HG03280 (cell line): ENCODE data around the gene APLP1.
A peak's percentile ranks its signal among the peaks of the same experiment; 100 is the strongest.
"Not testable (repeated sequence)": the region's sequence is repeated elsewhere in the genome, so short reads cannot be mapped to it uniquely, and the experiment has no call there.

Source experiments
- ATAC-seq: cut with Tn5 transposase; IDR thresholded peaks from one replicate; pipeline ENCODE4 v1.9.1; 2021; ENCODE audit warnings: mild to moderate bottlenecking, moderate library complexity; ENCODE audit not compliant: unreplicated experiment

Gene APLP1

DNA sequence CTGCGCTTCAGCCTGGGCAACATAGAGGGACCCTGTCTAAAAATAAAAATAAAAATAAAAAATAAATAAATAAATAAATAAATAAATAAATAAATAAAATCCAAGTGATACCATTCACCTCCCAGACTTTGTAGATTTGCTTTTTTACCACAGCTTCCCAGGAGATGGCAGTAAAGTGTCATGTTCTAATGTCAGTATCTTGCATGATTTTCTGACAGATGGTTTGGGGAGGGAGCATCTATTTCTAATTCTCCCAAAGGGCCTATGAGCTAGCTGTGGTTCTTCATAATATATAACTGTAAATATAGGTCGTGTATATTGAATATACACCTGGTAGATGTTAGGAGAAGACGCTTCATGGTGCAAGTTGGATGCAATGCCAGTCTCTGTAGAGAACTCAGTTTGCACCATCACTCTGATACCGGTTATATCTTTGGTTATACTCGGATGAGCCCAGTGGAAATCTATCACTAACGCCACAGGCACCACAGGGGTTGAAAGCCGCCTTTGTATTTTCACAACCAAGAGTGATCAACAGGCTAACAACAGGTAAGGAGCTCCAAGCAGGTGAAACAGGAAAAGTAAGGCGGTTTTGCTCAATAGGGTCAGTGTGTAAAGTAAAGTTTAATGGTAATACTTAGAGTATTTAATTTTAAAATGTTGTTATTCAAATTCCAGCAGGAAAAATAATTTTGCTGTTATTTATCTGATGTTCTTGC, 13.9 kb downstream of the APLP1 start:
- ATAC-seq, result no peak

DNA sequence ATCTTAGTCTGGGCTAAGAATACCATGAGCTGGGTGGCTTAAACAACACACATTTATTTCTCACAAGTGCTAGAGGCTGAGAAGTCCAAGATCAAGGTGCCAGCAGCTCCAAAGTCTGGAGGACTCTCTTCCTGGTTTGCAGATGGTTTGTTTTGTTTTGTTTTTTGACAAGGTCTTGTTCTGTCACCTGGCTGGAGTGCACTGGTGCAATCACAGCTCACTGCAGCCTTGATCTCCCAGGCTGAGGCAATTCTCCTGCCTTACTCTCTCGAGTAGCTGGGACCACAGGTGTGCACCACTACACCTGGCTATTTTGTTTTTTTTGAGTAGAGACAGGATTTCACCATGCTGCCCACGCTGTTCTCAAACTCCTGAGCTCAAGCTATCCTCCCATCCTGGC, 15.5 kb downstream of the APLP1 start:
- no peak for ATAC-seq

DNA sequence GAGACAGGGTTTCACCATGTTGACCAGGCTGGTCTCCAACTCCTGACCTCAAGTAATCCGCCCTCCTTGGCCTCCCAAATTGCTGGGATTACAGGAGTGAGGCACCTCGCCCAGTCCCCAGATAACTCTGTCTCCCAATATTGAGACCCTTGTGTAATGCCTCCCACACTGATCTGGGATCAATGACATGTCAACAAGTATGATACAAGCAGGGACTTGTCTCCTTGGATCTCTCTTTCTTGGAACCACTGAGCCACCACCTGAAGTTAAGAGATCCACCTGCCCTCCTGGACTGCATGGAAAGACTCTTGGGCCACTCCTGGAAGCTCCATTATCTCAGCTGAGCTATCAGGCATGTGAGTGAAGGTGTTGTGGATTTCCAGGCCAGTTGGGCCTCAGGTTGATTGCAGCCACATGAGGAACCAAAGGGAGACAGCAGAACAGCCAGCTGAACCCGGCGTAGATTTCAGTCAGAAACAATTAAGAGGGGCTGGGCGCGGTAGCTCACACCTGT, 16.9 kb downstream of the APLP1 start:
- ATAC-seq, result no peak

- no peak for ATAC-seq
Observed at GRCh38 chr19:35885904-35886303, 17.5 kb downstream of the APLP1 start.

GRCh38 chr19:35887197-35887596, 18.8 kb downstream of the APLP1 start:
- no peak for ATAC-seq

- no peak for ATAC-seq
Observed at GRCh38 chr19:35888398-35888797, 20.0 kb downstream of the APLP1 start.

GRCh38 chr19:35889370-35890112, 21.2 kb downstream of the APLP1 start:
- no peak for ATAC-seq

- no peak for ATAC-seq
Observed at GRCh38 chr19:35890113-35890650, 21.8 kb downstream of the APLP1 start.

DNA sequence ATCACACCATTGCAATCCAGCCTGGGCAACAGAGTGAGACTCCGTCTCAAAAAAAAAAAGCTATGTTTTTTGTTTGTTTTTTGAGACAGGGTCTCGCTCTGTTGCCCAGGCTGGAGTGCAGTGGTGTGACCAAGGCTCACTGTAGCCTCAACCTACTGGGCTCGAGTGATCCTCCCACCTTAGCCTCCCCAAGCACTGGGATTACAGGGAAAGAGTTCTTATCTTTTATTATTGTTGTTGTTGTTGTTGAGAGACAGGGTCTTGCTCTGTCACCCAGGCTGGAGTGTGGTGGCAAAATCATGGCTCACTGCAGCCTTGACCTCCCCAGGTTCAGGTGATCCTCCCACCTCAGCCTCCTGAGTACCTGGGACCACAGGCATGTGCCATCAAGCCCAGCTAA, 23.4 kb downstream of the APLP1 start:
- ATAC-seq, result not testable (repeated sequence)

DNA sequence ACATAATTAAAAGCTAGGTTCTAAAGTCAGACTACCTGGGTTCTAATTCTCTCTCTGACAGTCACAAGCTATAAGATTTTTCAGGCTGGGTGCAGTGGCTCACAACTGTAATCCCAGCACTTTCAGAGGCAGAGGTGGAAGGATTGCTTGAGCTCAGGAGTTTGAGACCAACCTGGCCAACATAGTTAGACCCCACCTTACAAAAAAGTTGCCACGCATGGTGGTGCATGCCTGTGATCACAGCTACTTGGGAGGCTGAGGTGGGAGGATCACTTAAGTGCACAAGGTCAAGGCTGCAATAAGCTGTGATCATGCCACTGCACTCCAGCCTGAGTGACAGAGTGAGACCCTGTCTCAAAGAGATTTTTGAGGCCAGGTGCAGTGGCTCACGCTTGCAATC, 26.0 kb downstream of the APLP1 start:
- no peak for ATAC-seq

DNA sequence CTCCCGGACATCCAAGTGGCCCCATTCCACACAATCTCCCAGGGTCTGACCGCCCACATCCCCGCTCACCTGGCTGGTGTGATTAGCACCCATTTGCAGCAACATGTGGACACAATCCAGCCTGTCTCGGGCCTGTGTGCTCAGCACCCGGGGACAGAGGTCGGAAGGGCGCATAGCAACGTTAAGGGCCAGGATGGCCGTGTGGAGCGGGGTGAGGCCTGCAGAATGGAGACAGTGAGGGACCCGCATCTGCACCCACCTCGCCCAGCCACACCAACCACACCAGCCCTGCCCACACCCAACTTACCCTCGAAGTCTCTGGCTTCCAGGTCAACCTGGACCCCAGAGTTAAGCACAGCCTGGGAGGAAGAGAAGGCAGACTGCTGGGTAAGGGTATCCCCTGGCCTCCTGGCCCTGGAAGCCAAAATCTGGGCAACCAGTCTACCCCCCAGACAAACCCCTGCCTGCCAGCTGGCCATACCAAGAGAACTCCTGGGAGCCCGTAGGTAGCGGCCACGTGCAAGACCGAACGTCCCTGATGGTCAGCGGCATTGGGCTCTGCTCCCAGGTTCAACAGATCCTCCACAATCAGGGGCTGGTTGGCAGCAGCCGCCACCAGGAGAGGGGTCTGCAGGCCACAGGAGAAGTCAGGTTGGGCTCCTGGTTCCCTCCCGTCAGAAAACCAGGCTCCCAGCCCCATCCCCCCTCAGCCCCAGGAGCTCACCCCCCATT, 27.7 kb downstream of the APLP1 start:
- no peak for ATAC-seq

DNA sequence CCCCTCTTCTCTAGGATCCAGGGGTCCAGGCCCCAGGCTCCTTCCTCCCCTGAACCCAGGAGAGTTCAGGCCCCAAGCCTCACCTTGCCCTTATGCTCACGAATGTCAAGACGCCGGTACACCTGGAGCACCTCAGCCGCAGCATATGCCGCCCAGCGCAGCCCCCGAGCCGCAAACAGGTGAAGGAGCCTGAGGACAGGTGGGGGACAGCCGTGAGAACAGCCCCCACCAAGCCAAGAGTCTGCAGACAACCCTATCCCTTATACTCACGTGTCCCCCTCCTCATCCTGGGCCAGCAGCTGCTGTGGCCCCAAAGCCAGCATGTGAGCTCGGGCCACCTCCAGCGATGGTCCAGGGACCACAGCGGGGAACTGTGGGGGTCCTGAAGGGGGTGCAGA, 28.3 kb downstream of the APLP1 start:
- ATAC-seq, result no peak

GRCh38 chr19:35897706-35898451, 29.5 kb downstream of the APLP1 start:
- no peak for ATAC-seq

DNA sequence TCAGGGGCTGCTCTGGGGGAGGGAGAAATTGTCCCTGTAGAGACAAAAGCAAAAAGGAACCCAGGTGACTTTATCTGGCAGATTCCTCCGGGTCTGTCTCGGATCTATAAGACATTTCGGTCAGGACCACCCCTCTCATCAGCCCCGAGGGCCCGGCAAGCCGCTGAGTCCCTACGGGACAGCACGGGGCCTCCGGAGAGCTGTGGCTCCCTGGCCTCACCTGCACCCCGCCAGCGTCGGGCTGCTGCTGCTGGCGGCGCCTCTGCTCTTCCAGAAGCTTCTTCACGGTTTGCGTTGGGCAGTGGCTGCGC, 30.1 kb downstream of the APLP1 start:
- ATAC-seq, result no peak

- peak; percentile 42 for ATAC-seq
Observed at GRCh38 chr19:35899547-35900214, 31.3 kb downstream of the APLP1 start.

- ATAC-seq, result no peak
Observed at GRCh38 chr19:35901055-35901644, 32.8 kb downstream of the APLP1 start.

DNA sequence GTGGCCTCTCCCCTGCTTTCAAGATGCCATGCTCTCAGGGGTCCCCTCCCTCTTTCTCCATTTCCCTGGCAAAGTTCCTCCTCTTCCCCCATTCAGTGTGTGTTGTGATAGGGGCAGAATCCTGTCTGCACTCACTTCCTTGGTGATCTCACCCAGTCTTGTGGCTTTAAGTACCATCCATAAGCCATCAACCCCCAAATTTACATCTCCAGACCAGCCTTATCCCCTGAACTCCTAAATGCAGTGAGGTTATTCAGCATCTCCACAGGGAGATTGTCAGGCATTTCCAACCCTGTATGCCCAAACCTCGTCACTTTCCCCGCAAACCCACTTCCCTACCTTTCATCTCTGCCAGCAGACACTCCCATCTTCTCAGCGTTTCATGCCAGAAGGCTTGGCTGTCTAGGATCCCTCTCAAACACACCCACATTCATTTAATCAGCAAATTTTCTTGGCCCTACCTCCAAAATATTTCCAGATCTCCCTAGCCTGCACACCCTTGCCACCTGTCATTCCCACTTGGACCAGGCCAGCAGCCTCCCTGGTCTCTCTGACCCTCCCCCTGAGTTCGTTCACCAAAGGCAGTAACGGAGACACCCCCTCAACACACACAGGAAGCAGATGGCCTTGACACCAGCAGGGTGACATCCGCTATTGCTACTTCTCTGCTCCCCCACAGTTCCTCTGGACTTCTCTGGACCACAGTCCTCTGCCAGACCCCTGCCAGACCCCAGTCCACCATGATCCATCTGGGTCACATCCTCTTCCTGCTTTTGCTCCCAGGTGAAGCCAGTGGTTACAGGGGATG, 33.7 kb downstream of the APLP1 start, which contains the start of gene HCST:
TSS of gene HCST (plus strand) at position 676 of the 808 bp plus-strand sequence. CDS start at position 741, 65 bp downstream.
- ATAC-seq, result no peak

DNA sequence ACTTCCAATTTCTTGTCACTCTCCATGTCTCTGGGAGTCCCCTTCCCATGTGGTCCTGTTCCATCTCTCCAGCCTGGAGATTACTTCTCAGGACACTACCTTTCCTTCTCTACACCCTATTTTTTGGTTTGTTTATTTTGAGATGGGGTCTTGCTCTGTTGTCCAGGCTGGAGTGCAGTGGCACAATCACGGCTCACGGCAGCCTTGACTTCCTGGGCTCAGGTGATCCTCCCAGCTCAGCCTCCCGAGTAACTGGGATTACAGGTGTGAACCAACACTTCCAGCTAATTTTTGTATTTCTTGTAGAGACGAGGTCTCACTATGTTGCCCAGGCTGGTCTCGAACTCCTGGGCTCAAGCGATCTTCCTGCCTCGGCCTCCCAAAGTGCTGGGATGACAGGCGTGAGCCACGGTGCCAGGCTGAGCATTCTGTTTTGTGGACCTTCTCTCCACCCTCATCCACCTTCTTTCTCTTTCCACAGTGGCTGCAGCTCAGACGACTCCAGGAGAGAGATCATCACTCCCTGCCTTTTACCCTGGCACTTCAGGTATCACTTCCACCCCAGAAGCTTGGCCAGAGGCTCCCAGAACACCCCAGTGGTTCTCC, 34.6 kb downstream of the APLP1 start:
- ATAC-seq, result no peak
